Fibroblast of skin of abdomen (primary cell): ENCODE results near the gene EVA1B. TPM values are rescaled to one million over a fixed set of nuclear protein-coding genes. Genes with fewer than 3 reads are reported as not detected.
A peak's percentile ranks its signal among the peaks of the same experiment; 100 is the strongest.

Experiments used
- DNase-seq: peaks from one replicate; pipeline ENCODE4 v3.0.0-alpha.2; 2013
- polyA plus RNA-seq, 2 experiments: library from polyadenylated mRNA; unstranded; fragments of 120-200 nt; gene quantifications; one replicate each; pipeline ENCODE4 v1.2.1, GENCODE V29; 2013; ENCODE audit not compliant: insufficient read length in 2 of 2

EVA1B gene, protein sequence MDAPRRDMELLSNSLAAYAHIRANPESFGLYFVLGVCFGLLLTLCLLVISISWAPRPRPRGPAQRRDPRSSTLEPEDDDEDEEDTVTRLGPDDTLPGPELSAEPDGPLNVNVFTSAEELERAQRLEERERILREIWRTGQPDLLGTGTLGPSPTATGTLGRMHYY
- 78.7 TPM for polyA plus RNA-seq (2013, experiment 1 of 2; ENCODE audit: insufficient read length)
- polyA plus RNA-seq (2013, experiment 2 of 2; ENCODE audit: insufficient read length) = 100 TPM

- peak; percentile 85 for DNase-seq
Observed at GRCh38 chr1:36323636-36324352, at the start of gene EVA1B. Gene EVA1B (minus strand): TSS chr1:36323645. CDS start chr1:36323037, 608 bp downstream.

DNA sequence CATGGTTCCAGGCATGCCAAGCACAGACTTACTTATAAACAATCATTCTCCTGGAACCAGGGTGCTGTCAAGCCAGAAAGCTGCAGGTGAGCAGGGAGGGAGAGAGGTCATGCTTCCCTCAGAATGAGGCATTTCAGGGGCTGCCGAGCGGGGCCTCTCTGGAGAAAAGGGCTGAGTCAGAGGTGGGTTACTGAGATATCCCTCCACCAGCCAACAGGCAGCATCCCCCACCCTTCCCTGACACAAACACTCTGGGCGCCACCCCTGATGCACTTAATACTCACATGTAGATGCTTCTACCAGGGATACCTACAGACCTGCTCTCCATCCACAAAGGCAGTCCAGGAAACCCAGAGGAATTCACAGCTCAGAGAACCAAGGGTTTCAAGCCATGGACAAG is 49.2 kb upstream of the EVA1B start:
- no peak for DNase-seq

- peak; percentile 62 for DNase-seq
Observed at GRCh38 chr1:36369061-36369861, 45.8 kb upstream of the EVA1B start.

DNA sequence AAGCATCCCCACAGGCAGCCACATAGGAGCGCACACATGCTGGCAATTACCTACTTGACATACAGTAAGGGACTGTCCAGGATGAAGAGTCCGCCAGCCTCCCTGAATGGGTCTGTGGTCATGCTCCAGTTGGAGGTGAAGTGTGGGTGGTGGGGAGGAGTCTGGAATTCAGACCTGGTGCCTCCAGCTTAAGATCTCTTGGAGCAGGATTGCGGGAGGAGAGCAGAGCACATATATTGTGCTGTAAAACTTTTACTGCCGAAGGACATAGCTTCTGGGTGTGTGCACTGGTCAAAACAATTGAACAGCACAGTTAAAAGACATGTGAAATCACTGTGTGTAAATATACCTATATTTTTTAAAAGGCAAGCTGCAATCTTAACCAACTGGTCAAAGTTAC is 44.4 kb upstream of the EVA1B start:
- DNase-seq = no peak

- no peak for DNase-seq
Observed at GRCh38 chr1:36367066-36367465, 43.6 kb upstream of the EVA1B start.

DNA sequence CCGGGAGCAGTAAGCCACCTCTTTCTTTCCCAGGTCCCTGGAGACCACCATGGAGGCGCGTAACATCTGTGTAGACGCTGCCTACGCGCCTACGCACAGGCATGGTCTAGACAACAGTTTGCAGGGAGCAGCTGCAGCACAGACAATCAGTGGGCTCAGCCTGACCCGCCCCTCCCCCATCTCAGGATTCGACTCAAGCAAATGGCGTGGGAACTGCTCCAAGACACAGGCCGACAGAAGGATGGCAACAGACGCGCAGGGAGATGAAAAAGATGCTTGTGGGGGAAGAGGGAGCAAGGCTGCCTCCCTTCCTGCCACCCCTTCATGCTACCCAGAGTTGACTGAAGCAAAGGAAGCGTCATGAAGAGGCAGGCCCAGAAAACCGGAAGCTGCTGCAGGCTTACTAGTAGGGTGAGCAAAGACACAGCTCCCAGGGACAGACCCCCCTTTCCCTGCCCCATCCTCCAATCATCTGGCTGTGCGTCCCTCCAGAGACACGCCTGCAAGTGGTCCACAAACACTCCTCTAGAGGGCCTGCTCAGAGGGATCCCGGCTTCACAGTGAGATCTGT is 42.7 kb upstream of the EVA1B start:
- DNase-seq = peak; percentile 88

DNA sequence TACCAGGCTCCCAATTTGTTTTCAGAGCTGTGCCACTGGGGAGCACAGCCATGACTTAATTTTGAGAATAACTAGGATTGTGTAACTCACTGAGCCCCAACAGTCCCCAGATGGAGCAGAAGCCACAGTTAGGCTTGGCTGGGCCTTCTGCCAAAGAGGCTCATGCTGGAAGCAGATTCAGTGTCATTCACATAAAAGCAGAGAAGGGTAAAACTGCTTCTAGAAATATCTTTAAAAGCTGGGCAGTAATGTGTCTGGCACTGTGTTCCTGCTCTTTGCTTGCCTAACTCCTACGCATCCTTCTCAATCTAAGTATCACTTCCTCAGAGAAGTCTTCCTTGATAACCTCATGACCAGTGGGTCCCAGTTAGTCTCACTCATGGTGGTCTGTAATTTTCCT is 41.9 kb upstream of the EVA1B start:
- peak; percentile 76 for DNase-seq

- DNase-seq = no peak
Observed at GRCh38 chr1:36359911-36360550, 36.6 kb upstream of the EVA1B start.

GRCh38 chr1:36359383-36359782 is 35.9 kb upstream of the EVA1B start:
- no peak for DNase-seq

DNA sequence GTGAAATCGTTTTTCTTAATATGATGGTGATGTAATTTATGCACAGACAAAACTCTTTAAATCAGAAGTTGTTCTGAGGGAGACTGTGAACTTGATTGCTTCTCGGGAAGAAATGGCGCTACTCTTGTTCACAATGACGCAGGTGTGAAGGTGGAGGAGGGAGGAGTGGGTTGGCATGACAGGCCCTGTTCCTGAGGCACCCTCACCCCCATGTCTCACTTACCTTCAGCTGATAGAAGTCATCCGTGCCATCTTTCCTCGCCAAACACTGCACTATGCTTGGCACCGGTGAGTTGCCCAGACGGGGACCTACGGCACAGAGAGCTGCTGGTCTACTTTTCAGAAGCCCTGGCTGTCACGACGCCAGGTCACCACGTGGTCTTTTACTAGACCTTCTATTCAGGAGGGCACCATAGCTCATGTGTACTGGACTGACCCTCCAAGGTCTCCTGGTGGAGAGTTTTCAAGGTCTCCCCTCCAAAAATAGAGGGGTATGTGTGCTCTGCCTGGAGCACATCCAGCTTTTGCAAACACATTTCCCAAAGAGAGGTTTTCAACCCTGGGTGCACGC is 35.2 kb upstream of the EVA1B start:
- DNase-seq = no peak

GRCh38 chr1:36355811-36356210 is 32.4 kb upstream of the EVA1B start:
- no peak for DNase-seq

DNA sequence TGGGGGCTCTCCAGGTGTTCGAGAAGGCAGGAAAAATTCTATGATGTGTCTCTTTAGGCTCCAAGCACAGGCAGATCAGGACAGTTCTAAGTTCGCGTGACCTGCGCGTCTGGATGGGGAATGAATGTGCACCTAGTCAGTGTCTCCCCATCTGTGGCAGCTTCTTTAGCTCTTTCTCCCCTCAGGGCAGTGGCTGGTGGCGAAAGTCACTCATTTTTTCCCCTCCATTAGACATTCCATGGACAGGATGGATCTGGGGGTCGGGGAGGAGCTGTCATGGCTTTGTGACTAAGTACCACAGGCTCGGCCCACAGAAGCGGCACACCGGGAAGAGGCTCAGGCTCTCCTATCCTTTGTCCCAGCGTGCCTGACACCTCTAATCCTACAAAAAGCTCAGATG is 31.0 kb upstream of the EVA1B start:
- DNase-seq = no peak

DNA sequence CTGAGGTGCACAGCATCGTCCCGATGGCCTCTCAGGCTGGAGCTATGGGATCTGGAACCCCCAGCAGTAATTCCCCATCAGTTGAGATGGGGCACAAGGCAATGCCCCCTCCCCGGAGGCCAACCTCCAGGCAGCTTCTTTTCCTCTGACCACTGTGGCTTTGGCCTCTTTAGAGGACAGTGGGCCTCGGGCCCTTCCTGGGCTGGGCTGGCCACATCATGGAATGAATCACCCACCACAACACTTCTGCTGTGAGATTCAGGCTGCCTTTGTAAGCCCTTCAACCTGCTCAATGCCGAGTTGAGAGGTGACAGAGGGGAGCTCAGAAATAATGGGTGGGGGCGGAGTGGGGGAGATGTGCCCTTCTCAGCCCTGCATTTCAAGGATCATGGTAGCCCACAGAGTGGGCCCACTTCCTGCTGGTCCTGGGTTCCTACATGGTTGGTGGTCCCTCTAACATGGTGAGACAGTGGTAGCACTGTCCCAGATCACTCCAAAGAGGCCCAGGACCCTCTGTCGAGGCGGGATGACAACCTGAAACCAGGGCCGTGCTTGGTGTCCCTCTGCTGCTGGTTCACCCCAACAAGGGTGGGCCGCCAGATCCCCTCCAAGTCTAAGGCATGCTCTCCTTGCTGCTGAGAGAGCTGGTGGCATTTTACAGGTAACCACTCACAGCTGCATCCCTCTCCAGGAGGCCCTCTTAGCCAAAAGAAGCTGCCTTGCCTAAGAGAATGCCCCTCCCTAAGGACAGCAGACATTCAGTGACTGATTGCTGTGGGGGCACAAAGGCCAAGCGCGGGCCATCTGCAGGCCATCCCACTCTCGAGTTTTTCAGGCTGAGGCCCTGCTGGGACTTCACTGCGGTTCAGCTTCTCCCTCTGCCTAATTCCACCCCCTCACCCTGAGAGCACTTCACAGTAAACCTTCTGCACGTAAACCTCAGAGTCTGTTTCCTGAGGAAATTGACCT is 29.7 kb upstream of the EVA1B start:
- peak; percentile 40 for DNase-seq

DNA sequence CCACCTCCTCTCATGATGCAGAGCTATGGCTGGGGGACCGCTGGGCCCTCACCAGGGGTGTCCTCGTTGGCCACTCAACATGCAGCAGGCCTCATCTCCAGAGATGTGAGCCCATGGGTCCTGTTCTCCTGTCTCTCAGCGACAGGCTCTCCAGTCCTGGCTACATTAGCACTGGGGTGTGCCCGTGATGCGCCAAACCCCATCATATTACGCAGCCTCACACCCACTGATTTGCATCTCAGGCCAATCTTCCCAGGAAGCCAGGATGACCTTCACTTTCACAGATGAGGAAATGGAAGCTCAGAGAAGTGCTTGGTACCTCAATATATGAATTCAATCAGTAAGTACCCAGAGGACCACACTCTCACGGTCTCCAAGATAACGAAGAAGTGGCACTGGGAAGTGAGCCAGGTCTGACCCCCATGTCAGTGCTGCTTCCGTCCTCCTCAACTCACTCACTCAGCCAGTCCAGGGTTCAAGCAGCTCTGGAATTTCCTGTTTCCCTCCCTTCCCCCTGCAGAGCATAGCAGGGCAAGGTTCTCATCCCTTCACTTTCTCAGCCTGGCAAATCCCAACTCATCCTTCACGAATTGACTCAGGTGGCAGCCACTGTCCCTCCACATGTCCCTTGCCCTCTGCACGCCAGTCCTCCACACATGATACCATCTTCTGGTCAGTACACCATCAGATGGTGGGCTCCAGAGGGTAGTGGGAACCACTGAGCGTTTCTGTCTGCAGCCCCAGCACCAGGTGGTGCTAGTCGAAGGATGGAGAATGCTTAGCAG is 28.9 kb upstream of the EVA1B start:
- peak; percentile 67 for DNase-seq

- peak; percentile 89 for DNase-seq
Observed at GRCh38 chr1:36351227-36351977, 28.0 kb upstream of the EVA1B start.

DNA sequence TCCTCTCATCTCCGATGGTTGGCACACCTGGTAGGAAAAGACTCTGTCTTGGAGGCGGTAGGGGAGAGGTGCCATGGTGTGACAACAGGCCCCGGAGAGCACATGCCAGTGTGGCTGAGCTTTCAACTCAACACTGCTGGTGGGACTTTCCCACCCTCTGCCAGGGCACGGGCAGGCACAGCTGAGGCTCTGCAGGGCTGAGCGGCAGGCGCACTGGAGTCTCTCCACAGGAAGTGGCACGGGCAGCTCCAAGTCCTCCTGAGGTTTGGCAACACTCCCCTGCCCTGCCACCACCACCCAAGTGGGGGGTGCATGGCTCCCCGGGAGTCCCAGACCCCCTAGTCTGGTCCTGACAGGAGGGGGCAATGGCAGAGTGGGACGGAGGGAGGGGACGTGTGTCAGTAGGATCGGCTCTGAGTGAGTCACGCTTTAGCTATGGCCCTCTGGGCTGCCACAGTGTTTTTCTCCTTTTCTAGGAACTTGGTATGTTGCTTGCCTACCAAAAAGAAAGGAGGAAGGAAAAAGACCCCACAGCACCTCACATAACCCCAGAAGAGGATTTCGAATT is 27.3 kb upstream of the EVA1B start:
- DNase-seq = peak; percentile 85

DNA sequence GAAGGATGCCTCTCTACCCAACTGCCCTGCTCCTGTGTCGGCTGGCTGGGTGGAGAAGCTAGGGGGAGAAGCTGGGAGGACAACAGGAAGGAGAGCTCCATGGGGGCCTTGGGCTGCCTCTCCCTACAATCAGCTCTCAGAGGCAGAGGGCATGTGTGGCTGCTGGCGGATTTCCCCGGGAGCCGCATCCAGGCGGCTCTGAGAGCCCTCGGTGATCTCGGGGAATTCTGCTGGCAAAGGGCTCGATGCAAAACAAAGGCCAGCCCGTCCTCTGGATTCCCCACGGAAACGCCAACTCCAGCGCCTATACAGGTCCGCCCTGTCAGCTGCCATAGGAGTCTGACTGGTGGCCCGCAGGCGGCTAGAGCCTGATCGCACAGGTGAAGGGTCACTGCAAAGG is 26.4 kb upstream of the EVA1B start:
- DNase-seq = no peak

DNA sequence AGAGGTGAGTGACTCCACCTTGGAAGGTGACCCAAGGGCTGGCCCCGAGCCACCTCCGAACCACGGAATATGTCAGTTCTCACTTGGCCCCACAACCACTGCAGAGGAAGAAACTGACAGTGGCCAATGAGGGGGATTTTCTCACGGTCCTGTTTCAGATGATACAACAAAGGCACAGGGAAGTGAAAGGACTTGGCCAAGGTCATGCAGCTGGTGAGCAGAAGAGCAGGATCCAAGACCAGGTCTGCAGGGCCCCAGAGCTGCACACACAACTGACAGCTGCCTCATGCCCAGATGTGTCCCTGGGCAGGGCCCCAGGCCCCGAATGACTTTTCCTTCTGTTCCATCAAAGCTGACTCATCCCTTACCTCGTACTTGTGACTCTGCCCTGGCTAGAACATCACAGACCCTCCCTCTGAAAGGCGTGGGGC is 25.8 kb upstream of the EVA1B start:
- peak; percentile 33 for DNase-seq
